SK-N-DZ (cell line): Measurements from ENCODE around the gene SPARC.

Source experiments
- DNase-seq: peaks from one replicate; pipeline ENCODE4 v3.0.0-alpha.2; 2015; ENCODE audit warnings: low spot score
- small RNA-seq, 2 experiments: library from RNA; depleted of rRNA; stranded (forward); fragments of <200 nt; gene quantifications; one replicate each; pipeline ENCODE3, GENCODE V24; 2014

SPARC gene

DNA sequence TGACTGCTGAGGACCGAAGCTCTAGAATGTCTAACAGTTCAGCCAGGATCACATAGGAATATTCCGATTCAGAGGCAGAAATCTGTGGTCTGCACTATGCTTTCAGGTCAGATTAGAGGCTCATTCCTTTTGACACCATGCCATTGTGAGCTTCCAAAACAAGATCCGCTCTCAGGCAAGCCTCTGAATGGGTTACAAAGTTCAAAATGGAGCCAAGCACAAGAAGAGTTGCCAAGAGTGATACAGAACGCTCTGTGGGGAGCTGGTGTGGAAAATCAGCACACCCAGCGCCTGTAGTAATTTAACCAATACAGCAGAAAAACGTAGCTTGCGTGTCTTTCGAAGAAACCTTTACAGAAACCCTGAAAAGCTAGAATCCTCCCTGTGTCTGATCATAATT, 62.2 kb downstream of the SPARC start:
- DNase-seq, result no peak

DNA sequence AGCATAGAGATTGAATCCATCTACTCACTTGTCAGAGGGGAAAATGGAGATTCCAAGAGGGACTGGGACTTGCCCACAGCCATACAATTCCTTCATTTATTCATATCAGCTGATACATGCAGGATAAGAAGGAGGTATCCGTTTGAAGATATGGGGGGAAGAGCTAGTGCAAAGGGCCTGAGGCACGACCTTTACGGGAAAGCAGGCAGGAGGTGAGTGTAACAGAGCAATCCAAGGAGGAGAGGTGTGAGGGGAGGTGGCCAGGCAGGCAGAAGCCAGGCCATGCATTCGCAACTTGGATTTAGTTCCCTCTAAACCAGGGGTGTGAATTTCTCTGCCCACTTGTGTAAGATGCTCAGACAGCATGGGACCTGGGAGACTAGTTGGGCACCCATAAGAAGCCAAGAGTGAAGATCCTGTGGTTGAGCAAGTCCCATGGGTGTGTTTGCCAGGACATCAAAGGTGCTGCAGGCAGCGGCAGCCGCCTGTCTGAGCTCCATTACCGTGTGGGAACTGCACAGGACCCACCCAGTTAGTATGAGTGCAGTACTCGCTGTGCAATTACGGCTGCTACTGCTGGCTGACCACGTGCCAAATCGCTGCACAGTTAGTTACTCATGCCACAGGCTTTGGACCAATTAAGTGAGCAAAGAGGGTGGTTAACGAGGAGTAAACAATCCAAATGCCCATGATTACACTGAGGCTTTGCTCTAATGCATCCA, 64.2 kb downstream of the SPARC start:
- DNase-seq, result no peak

DNA sequence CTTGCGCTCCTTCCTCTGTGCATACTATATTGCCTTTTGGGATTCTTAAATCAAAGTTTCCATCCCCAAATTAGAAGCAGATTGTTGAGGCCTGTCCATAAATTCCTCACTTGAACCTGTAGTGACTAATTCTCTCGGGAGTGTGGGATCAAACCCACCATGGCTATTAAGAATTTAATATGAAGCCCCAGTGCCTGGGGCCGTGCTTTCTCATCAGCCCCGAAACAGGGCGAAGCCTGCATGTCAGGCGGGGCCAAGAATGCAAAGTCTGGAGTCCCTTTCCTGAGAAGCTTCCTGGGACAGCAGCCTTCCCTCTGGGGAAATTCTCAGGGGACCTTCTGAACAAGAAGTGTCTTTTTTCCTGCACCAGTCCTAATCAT, 66.3 kb downstream of the SPARC start:
- DNase-seq, result no peak

GRCh38 chr5:151619812-151620460, 66.8 kb downstream of the SPARC start:
- DNase-seq, result no peak

- no peak for DNase-seq
Measured at GRCh38 chr5:151618907-151619306, 67.8 kb downstream of the SPARC start.

GRCh38 chr5:151617841-151618710, 68.6 kb downstream of the SPARC start:
- DNase-seq, result no peak

DNA sequence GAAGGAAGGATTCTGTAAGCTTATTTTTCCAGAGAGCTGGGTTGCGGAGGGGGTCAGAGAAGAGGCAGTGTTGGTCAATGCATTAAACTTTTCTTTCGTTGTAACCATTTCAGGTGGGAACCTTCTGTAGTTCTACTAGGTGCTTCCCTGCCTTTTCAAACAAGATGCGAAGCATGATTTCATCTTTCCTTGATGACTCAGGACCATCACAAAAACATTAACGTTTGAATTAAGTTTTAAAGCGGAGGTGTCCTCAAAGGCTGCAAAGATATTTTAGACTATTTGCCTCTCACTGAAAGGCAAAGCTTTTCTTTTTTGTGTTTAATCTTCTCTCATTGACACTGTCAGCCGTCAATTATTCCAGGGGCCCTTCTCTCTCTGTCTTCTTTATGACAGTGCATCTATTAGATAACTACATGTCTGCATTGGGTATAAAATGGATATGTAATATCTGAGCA, 69.3 kb downstream of the SPARC start:
- no peak for DNase-seq

DNA sequence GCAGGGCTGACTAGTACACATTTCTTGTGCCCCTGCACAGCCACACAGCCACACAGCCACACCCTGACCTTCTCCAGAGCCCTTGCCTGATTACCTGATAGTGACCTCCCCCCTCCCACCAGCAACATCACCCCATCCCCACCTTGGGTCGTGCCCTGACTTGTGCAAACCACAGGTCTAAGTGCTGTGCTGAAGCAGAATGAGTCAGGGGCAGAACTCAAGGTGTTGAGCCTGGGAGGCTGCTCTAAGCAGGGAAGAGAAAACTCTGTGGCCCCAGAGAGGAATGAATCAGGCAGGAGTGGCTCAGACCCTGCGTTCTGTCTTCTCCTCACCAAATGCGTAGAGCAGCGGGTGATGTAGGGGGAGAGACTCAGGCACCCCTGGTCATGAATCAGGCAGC, 71.3 kb downstream of the SPARC start:
- DNase-seq, result no peak

DNA sequence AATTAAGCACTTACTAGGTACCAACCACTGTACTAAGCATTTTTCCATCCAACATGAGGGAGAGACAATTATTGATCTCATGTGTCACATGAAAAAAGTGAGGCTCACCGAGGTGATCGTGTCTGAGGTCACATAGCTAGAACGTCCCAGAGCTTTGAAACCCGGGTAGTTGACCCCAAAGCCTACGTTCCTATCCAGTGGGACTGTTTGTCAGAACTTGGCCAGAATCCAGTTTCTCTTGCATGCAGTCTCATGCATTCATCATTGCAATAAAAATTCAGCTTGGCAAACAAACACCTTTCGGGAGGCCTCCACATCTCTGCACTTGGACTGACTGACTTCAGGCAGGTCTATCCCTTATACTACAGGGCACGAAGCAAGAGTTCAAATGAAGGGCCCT, 72.2 kb downstream of the SPARC start:
- no peak for DNase-seq

DNA sequence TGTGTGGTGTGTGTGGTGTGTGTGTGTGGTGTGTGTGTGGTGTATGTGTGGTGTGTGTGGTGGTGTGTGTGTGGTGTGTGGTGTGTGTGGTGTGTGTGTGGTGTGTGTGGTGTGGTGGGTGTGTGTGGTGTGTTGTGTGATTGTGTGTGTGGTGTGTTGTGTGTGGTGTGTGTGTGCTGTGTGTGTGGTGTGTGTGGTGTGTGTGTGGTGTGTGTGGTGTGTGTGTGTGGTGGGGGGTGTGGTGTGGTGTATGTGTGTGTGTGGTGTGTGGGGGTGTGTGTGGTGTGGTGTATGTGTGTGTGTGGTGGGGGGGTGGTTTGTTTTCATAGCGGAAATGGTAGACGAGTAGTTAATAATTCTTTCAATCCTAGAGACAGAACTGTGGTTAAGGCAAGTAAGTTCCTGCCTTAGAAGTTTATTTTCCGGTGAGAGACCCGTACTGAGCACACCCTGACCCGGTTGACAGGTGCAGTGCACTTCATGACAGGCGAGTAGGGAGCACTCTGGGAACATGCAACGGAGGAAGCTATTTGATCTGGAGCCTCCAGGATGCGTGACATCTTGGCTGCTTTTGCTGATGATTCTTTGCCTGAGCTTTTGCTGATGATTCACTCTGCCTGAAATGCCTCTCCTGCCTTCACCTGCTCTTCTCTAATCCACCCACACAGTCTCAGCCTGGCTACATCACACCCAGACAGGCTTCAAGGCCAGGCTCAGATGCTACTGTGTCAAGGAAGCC, 73.9 kb downstream of the SPARC start:
- no peak for DNase-seq

DNA sequence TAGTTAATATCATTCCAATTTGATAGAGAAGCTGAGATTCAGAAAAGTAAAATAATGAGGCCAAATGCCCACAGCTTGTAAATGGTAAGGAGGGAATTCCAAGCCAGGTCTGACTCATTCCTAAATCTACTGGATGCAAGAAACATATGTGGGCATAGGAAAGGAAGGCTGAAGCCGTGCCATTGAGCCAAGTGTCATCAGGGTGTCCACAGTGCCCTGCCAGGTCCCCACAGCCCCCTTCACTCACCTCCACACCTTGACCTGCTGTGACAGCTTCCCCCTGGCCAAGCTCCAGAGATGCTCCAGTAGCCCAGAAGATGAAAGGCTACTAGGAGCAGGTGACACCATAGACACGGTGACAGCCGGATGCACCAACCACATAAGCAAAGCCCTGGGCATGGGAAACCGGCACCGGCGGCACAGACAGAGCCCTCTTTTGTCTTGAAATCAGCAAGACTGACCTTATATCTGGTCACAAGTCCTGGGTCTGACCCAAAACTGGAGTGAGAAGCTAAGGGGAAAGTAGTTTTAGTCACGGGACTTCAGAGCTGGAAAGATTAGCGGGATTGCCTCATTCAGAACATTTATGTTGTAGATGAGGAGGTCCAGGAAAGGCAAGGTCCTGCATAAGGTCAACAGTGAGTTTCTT, 75.5 kb downstream of the SPARC start:
- no peak for DNase-seq

Small RNA genes lying within 50 kb of the gene (small RNA-seq; reads per million reads assigned to genes)
- 0 to 0.22 reads per million in 2 experiments for gene RN7SKP232
